DOHH2 (cell line): ENCODE data around the gene ELP1.
"Not testable (repeated sequence)": the region's sequence is repeated elsewhere in the genome, so short reads cannot be mapped to it uniquely, and the experiment has no call there.

Source experiments
- H3F3A ChIP-seq: fragments of 200-600 bp; sonication (generic), shearing (Covaris generic); 2 replicates; pipeline ENCODE4 v1.6.0; 2016; ENCODE audit warnings: antibody characterized with exemption, mild to moderate bottlenecking; ENCODE audit not compliant: control insufficient read depth, insufficient read depth
- H3K27ac ChIP-seq: fragments of 200-600 bp; sonication (generic); 2 replicates; pipeline ENCODE4 v1.5.1; 2014; ENCODE audit warnings: low read depth, mild to moderate bottlenecking, low read length, moderate library complexity
- H3K27me3 ChIP-seq: fragments of 200-600 bp; sonication (generic); 2 replicates; pipeline ENCODE4 v1.6.1; 2014; ENCODE audit warnings: mild to moderate bottlenecking, low read length, mixed read lengths; ENCODE audit not compliant: control insufficient read depth
- H3K36me3 ChIP-seq: fragments of 200-600 bp; sonication (generic); 2 replicates; pipeline ENCODE4 v1.6.1; 2014; ENCODE audit warnings: mild to moderate bottlenecking, low read length, moderate library complexity, mixed read lengths; ENCODE audit not compliant: control insufficient read depth
- H3K4me1 ChIP-seq: fragments of 200-600 bp; sonication (generic); 2 replicates; pipeline ENCODE4 v1.6.1; 2014; ENCODE audit warnings: mild to moderate bottlenecking, low read length, mixed read lengths; ENCODE audit not compliant: control insufficient read depth
- H3K4me2 ChIP-seq: fragments of 200-600 bp; sonication (generic); 2 replicates; pipeline ENCODE4 v1.6.0; 2014; ENCODE audit warnings: mild to moderate bottlenecking, low read length, moderate library complexity
- H3K4me3 ChIP-seq: fragments of 200-600 bp; sonication (generic); 2 replicates; pipeline ENCODE4 v1.5.1; 2014; ENCODE audit warnings: mild to moderate bottlenecking, low read length, mixed read lengths
- H3K79me2 ChIP-seq: fragments of 200-600 bp; sonication (generic); 2 replicates; pipeline ENCODE4 v1.6.1; 2014; ENCODE audit warnings: mild to moderate bottlenecking, low read length, mixed read lengths; ENCODE audit not compliant: control insufficient read depth
- H3K9me2 ChIP-seq: fragments of 200-600 bp; sonication (generic); replicated peaks from 2 replicates; pipeline ENCODE4 v1.6.1; 2014; ENCODE audit warnings: mild to moderate bottlenecking, low read length, mixed read lengths; ENCODE audit not compliant: control insufficient read depth
- H3K9me3 ChIP-seq: fragments of 200-600 bp; sonication (generic); 2 replicates; pipeline ENCODE4 v1.6.1; 2014; ENCODE audit warnings: antibody characterized with exemption, low read length, mixed read lengths; ENCODE audit not compliant: control insufficient read depth, insufficient read depth
- H4K20me1 ChIP-seq: fragments of 200-600 bp; sonication (generic); 2 replicates; pipeline ENCODE4 v1.6.0; 2014; ENCODE audit warnings: low read depth, mild to moderate bottlenecking, antibody characterized with exemption, low read length, moderate library complexity; ENCODE audit not compliant: control insufficient read depth, insufficient read depth
- EZH2phosphoT487 ChIP-seq: fragments of 200-600 bp; sonication (generic); IDR thresholded peaks from 2 replicates; pipeline ENCODE4 v1.6.1; 2017; ENCODE audit warnings: borderline replicate concordance, mild to moderate bottlenecking, antibody characterized with exemption, low read length, moderate library complexity, mixed read lengths
- TF ChIP-seq, protein P1 (sequence below): fragments of 200-600 bp; sonication (generic); IDR thresholded peaks from one replicate; pipeline ENCODE4 v1.5.1; 2014; ENCODE audit warnings: antibody characterized with exemption, mild to moderate bottlenecking, low read depth, low read length; ENCODE audit not compliant: poor library complexity, severe bottlenecking

The ELP1 gene

DNA sequence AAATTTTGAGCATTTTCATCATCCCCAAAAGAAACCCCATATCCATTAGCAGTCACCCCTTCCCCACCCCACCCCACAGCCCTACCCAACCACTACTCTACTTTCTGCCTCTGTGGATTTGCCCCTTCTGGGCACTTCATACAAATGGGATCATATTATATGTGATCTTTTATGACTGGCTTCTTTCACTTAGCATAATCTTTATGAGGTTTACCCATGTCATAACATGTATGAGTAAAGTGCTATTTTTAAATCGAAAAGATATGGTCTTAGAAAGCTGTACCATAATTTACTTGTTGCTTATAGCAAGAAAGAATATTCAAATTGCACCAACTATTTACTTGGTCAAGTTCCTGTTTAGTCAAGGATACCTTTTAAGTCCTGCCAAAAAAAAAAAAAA is 12.7 kb downstream of the ELP1 start:
- Histone ChIP-seq H3K4me2 (no peak overlapping the region), H3K4me1 (no peaks in the 10 kb centered on the region), H3K27ac (no peak overlapping the region), H3F3A (no peaks in the 10 kb centered on the region), H4K20me1 (no peaks in the 10 kb centered on the region), H3K27me3 (no peaks in the 10 kb centered on the region), H3K9me3 (no peaks in the 10 kb centered on the region), H3K4me3 (no peak overlapping the region), H3K79me2 (no peaks in the 10 kb centered on the region), H3K9me2 (no peaks in the 10 kb centered on the region), H3K36me3 (peaks cover 60% of the 10 kb centered on the region)
- TF ChIP-seq EZH2phosphoT487: no peak
- TF ChIP-seq, protein P1, sequence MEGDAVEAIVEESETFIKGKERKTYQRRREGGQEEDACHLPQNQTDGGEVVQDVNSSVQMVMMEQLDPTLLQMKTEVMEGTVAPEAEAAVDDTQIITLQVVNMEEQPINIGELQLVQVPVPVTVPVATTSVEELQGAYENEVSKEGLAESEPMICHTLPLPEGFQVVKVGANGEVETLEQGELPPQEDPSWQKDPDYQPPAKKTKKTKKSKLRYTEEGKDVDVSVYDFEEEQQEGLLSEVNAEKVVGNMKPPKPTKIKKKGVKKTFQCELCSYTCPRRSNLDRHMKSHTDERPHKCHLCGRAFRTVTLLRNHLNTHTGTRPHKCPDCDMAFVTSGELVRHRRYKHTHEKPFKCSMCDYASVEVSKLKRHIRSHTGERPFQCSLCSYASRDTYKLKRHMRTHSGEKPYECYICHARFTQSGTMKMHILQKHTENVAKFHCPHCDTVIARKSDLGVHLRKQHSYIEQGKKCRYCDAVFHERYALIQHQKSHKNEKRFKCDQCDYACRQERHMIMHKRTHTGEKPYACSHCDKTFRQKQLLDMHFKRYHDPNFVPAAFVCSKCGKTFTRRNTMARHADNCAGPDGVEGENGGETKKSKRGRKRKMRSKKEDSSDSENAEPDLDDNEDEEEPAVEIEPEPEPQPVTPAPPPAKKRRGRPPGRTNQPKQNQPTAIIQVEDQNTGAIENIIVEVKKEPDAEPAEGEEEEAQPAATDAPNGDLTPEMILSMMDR: no peak

DNA sequence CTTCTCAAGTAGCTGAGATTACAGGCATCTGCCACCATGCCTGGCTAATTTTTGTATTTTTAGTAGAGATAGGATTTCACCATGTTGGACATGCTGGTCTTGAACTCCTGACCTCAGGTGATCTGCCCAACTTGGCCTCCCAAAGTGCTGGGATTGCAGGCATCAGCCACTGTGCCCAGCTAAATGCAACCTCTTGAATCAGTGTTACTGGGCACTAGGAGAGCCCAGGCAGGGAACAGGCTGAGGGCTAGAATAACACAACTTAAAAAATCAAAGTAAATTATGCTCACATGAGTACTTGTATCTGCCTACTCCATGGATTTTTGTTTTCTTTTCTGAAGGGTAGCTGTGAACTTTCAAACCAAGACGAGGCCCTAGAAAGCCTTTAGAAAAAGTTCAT is 13.5 kb downstream of the ELP1 start:
- H3K27ac ChIP-seq, H3K4me1 ChIP-seq, H3K4me3 ChIP-seq, H3K9me3 ChIP-seq, H3F3A ChIP-seq, H4K20me1 ChIP-seq, H3K27me3 ChIP-seq, H3K4me2 ChIP-seq, H3K79me2 ChIP-seq, H3K9me2 ChIP-seq: not testable (repeated sequence)
- peaks cover 58% of the 10 kb centered on the region for H3K36me3 ChIP-seq

DNA sequence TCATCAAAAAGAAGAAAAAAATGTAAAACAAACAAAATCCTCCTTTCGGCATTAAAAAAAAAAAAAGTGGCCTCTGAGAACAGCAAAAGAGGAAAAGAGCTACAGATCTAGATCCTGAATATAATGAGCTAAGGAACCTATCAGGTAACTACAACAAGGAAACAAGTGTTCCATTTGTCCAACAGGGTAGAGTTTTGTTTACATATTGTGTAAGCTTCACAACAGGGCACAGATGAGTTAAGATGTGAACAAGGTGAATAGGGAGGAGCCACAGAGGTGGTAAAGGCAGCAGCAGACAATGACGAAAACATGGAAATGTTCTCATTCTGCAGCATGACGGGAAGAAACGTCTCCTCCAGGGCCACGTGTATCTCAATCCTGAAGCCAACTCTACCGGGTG is 14.4 kb downstream of the ELP1 start:
- TF ChIP-seq EZH2phosphoT487: no peak
- TF ChIP-seq, protein P1: no peak
- H3K9me3 ChIP-seq: no peaks in the 10 kb centered on the region
- H3K27ac ChIP-seq: no peak overlapping the region
- H4K20me1 ChIP-seq: no peaks in the 10 kb centered on the region
- no peak overlapping the region for H3K4me3 ChIP-seq
- no peaks in the 10 kb centered on the region for H3K9me2 ChIP-seq
- no peaks in the 10 kb centered on the region for H3F3A ChIP-seq
- no peaks in the 10 kb centered on the region for H3K79me2 ChIP-seq
- no peaks in the 10 kb centered on the region for H3K27me3 ChIP-seq
- H3K36me3 ChIP-seq: peaks cover 54% of the 10 kb centered on the region
- H3K4me2 ChIP-seq: no peak overlapping the region
- no peaks in the 10 kb centered on the region for H3K4me1 ChIP-seq

DNA sequence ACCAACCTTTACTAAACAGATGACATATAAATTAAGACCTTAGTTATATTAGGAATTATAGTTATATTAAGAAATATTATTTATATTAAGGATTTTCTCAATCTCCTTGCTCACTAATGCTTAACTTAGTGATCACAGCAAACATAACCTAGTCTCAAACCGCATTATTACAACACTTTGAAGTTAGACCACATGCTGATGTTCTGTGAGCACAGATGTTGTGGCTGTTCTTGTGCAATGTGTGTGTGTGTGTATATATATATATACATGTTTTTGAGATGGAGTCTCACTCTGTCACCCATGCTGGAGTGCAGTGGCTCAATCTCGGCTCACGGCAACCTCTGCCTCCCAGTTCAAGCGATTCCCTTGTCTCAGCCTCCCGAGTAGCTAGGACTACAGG is 20.5 kb downstream of the ELP1 start:
- Histone ChIP-seq H3K9me3 (no peaks in the 10 kb centered on the region), H3K36me3 (peaks cover 61% of the 10 kb centered on the region)

More for the DNA sequence above, 20.5 kb downstream of the ELP1 start:
- Histone ChIP-seq H3K79me2 (no peaks in the 10 kb centered on the region), H4K20me1 (no peaks in the 10 kb centered on the region), H3K9me2 (no peaks in the 10 kb centered on the region), H3K4me2 (no peak overlapping the region), H3K27me3 (no peaks in the 10 kb centered on the region), H3K4me1 (no peaks in the 10 kb centered on the region), H3K4me3 (no peak overlapping the region), H3K27ac (no peak overlapping the region), H3F3A (no peaks in the 10 kb centered on the region)
- no peak for TF ChIP-seq EZH2phosphoT487
- TF ChIP-seq, protein P1: no peak
